NCI-H1105 (cell line): ENCODE results near the gene SNRPA.
"Not testable (repeated sequence)": the region's sequence is repeated elsewhere in the genome, so short reads cannot be mapped to it uniquely, and the experiment has no call there.

Experiments
- DNase-seq: peaks from one replicate; lab custom pipeline; 2025; lab: John Stamatoyannopoulos, UW

SNRPA gene

GRCh38 chr19:40747536-40747935 is 3.5 kb upstream of the SNRPA start:
- no peak for DNase-seq

GRCh38 chr19:40750058-40750873 is 737 bp upstream of the SNRPA start, which contains the start of gene ACTMAP:
TSS of gene ACTMAP (minus strand) at chr19:40750477. CDS start at chr19:40749803, 674 bp downstream.
- DNase-seq, result peak; percentile 100

GRCh38 chr19:40752257-40752781 is 1.3 kb downstream of the SNRPA start:
- no peak for DNase-seq

GRCh38 chr19:40754611-40755247 is 3.7 kb downstream of the SNRPA start:
- no peak for DNase-seq

GRCh38 chr19:40755248-40755624 is 4.2 kb downstream of the SNRPA start:
- no peak for DNase-seq

- DNase-seq, result no peak
Measured at GRCh38 chr19:40755791-40756190, 4.8 kb downstream of the SNRPA start.

- DNase-seq, result no peak
Measured at GRCh38 chr19:40756502-40757110, 5.6 kb downstream of the SNRPA start.

GRCh38 chr19:40758491-40758890 is 7.5 kb downstream of the SNRPA start:
- DNase-seq, result no peak

GRCh38 chr19:40759352-40759751 is 8.3 kb downstream of the SNRPA start:
- DNase-seq, result no peak

GRCh38 chr19:40762754-40763470 is 11.9 kb downstream of the SNRPA start:
- DNase-seq, result no peak

GRCh38 chr19:40763526-40763925 is 12.5 kb downstream of the SNRPA start:
- DNase-seq, result no peak

GRCh38 chr19:40763963-40764362 is 13.0 kb downstream of the SNRPA start:
- DNase-seq, result no peak

- DNase-seq, result not testable (repeated sequence)
Measured at GRCh38 chr19:40766385-40766784, 15.4 kb downstream of the SNRPA start.

- DNase-seq, result no peak
Measured at GRCh38 chr19:40768869-40769268, 17.9 kb downstream of the SNRPA start.

GRCh38 chr19:40771101-40771862 is 20.3 kb downstream of the SNRPA start:
- DNase-seq, result not testable (repeated sequence)

GRCh38 chr19:40774916-40775631 is 24.1 kb downstream of the SNRPA start, which contains the start of gene MIA:
TSS of gene MIA (plus strand) at chr19:40775521. CDS start at chr19:40775543, 22 bp downstream.
- DNase-seq, result no peak

GRCh38 chr19:40775632-40776022 is 24.6 kb downstream of the SNRPA start:
- no peak for DNase-seq

- no peak for DNase-seq
Measured at GRCh38 chr19:40776364-40776763, 25.4 kb downstream of the SNRPA start.

GRCh38 chr19:40776932-40777644 is 26.1 kb downstream of the SNRPA start:
- peak; percentile 92 for DNase-seq

- no peak for DNase-seq
Measured at GRCh38 chr19:40777645-40777936, 26.6 kb downstream of the SNRPA start.
